Activated CD4-positive, alpha-beta T cell treated with anti-CD3 and anti-CD28 coated beads for 36 hours (primary cell): ENCODE results near the gene WASHC3. TPM values are rescaled to one million over a fixed set of nuclear protein-coding genes. Genes with fewer than 3 reads are reported as not detected.
"Not testable (repeated sequence)": the region's sequence is repeated elsewhere in the genome, so short reads cannot be mapped to it uniquely, and the experiment has no call there.

Source experiments
- ATAC-seq: fragments of 200-7000 bp; cut with Tn5 transposase; one replicate; pipeline ENCODE4 v1.10.0; 2021; ENCODE audit warnings: mild to moderate bottlenecking, moderate library complexity
- CTCF ChIA-PET: fragments of 350-600 bp; sonication (Branson Sonifier 250); formaldehyde crosslinking; loops from one replicate; lab custom pipeline; 2021; ENCODE audit warnings: antibody characterized with exemption; lab: Charles Lee
- POLR2A ChIA-PET: fragments of 350-600 bp; sonication (Branson Sonifier 250); formaldehyde crosslinking; loops from one replicate; lab custom pipeline; 2021; ENCODE audit warnings: antibody characterized with exemption, inconsistent platforms; lab: Charles Lee
- DNase-seq: peaks from one replicate; pipeline ENCODE4 v3.0.0-alpha.2; 2020
- H3K27ac Mint-ChIP-seq: one replicate; pipeline ENCODE4 v1.8.0; 2021; ENCODE audit warnings: mixed read lengths
- H3K27me3 Mint-ChIP-seq: one replicate; pipeline ENCODE4 v1.8.0; 2021; ENCODE audit warnings: mixed read lengths
- H3K36me3 Mint-ChIP-seq: one replicate; pipeline ENCODE4 v1.8.0; 2021; ENCODE audit warnings: low read depth, mixed read lengths
- H3K4me1 Mint-ChIP-seq: one replicate; pipeline ENCODE4 v1.8.0; 2021; ENCODE audit warnings: mixed read lengths
- H3K4me3 Mint-ChIP-seq: one replicate; pipeline ENCODE4 v1.8.0; 2021; ENCODE audit warnings: mild to moderate bottlenecking, moderate library complexity, mixed read lengths
- H3K9me3 Mint-ChIP-seq: one replicate; pipeline ENCODE4 v1.8.0; 2021; ENCODE audit warnings: low read depth, mixed read lengths
- intact Hi-C, 2 experiments: fragments of 100-400 bp; cut with DNase I in 1 of 2; cut with micrococcal nuclease in 1 of 2; formaldehyde crosslinking; loops; one replicate each; pipeline versions ENCODE4 v1.14.2 to v1.15.1; 2022 to 2024; cut with DNase I, micrococcal nuclease
- total RNA-seq, 2 experiments: library from RNA; stranded (reverse); gene quantifications; one replicate each; pipeline ENCODE4 v1.2.3, GENCODE V29; 2021

The WASHC3 gene, protein sequence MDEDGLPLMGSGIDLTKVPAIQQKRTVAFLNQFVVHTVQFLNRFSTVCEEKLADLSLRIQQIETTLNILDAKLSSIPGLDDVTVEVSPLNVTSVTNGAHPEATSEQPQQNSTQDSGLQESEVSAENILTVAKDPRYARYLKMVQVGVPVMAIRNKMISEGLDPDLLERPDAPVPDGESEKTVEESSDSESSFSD
- 10 to 100 TPM; 36.1 to 64.4 TPM for total RNA-seq

DNA sequence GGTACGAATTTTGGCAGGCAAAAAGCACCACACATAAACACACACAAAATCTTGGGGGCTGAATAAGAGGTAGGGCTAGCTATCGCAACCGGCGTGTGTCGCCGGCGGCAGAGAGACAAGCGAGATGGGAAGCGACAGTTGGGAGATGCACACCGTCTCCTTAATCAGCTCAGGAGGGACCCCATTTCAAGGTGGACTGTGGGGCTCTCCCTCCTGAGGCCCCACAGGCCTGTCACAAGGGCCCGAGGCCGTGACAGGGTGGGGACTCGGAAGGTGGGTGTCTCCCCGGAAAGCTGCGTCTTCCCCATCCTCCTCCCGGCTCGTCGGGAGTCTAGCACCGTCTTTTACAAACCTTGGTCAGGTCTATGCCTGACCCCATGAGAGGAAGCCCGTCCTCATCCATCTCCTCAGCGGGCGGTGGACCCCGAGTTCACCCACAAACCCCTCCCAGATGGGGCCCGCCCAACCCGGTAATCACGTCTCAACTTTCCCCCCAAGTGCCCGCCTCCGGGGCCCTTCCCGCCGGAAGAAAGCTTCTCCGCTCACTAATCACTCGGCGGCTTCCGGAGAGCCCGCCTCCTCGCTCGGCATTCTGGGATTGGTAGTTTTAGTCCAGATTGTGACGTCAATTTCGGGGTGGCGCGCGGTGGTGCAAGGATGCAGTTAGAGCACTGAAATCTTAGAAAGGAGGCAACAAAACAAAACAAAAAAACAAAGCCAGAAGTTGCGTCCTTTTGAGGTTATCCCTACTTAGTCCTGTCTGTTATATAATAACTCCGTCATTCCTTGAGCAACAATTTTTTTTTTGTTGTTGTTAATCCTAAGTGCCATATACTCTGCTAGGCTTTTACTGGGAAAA, at the start of gene WASHC3:
Gene WASHC3 (minus strand): TSS at position 432 of the 859 bp plus-strand sequence. CDS start 29 bp downstream, at position 403.
- ChIA-PET CTCF (interaction anchor here (0.7 to 1.4 kb wide), 2 partner anchors 18 to 50 kb away, joined by 3 read pairs; no protein-coding TSS in a partner anchor), POLR2A (interaction anchor here (1.3 kb wide), 1 partner anchor 58 kb away, joined by 4 read pairs; the partner anchor contains the start of genes NUP37 and PARPBP)
- H3K36me3 Mint-ChIP-seq, result peaks cover 21% of the 10 kb centered on the region
- peak within 1 kb of the TSS; percentile 99 for H3K27ac Mint-ChIP-seq
- peaks cover 29% of the 10 kb centered on the region for H3K4me1 Mint-ChIP-seq
- peak within 1 kb of the TSS; percentile 94 for H3K4me3 Mint-ChIP-seq
- intact Hi-C loops, result loop anchor here (1.0 to 5.0 kb wide), 8 partner anchors 59 to 1906 kb away; partner anchors contain the start of genes NUP37 (in 2 of the 2), PARPBP (in 2 of the 2), ARL1 (in 1 of the 2) and DRAM1 (in 1 of the 2)
- no peaks in the 10 kb centered on the region for H3K27me3 Mint-ChIP-seq
- peak; percentile 98 for DNase-seq
- peak; percentile 93 for ATAC-seq
- H3K9me3 Mint-ChIP-seq, result no peaks in the 10 kb centered on the region

DNA sequence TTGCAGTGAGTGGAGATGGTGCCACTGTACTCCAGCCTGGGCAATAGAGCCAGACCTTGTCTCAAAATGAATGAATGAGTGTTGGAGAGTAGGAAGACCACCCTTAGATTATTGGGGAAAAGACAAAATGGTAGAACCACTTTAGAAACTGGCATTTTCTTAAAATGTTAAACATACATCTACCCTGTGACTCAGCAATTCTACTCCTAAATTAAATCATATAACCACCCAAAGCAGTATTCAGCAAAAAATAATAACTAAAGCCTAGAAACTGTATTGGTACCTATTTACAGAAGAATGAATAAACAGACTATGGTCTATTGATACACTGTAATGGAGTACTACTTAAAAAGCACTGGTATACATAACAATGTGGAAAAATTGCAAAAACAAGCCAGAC, 49.0 kb upstream of the WASHC3 start:
- Mint-ChIP-seq H3K4me3 (no peak overlapping the region), H3K27ac (no peak overlapping the region), H3K36me3 (peaks cover 63% of the 10 kb centered on the region), H3K27me3 (no peaks in the 10 kb centered on the region), H3K9me3 (no peaks in the 10 kb centered on the region), H3K4me1 (peaks cover 2% of the 10 kb centered on the region)
- ChIA-PET CTCF (interaction anchor here (0.8 to 1.0 kb wide), 2 partner anchors 10 to 40 kb away, joined by 3 read pairs; no protein-coding TSS in a partner anchor), POLR2A (no interaction called here)
- intact Hi-C loops, result no loop called here
- DNase-seq, result no peak
- no peak for ATAC-seq

DNA sequence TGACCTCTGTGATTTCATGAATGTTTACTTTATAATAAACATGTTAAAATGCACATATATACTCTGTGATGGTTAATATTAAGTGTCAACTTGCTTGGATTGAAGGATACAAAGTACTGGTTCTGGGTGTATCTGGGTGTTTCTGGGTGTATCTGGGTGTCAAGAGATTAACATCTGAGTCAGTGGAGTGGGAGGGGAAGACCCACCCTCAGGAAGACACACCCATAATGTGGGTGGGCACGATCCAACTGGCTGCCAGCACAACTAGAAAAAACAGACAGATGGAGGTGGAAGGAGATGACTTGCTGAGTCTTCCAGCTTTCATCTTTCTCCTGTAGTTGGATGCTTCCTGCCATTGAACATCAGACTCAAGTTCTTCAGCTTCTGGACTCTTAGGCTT, 46.2 kb upstream of the WASHC3 start:
- Mint-ChIP-seq H3K36me3 (peaks cover 81% of the 10 kb centered on the region), H3K27me3 (no peaks in the 10 kb centered on the region), H3K4me1 (peaks cover 2% of the 10 kb centered on the region), H3K4me3 (no peak overlapping the region), H3K9me3 (no peaks in the 10 kb centered on the region), H3K27ac (no peak overlapping the region)
- ChIA-PET POLR2A (no interaction called here), CTCF (interaction anchor here (0.7 kb wide), 1 partner anchor 26 kb away, joined by 4 read pairs; no protein-coding TSS in a partner anchor)
- DNase-seq (no peak), ATAC-seq (no peak)
- intact Hi-C loops, result no loop called here

DNA sequence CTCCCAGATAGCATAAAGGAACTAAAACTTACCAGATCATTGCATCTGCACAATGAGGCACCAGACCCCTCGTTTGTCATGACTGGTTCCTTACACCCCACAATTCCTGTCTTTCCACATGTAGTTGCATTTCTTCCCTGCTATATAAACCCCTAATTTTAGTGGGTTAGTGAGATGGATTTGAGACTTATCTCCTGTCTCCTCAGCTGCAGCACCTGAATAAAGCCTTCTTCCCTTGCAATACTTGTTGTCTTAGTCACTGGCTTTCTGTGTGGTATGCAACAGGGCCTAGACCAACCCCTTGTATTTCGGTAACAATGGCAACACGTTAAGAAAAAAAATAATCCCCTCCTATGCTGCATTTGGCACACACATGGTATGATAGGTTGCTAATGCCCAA, 45.1 kb upstream of the WASHC3 start:
- peaks cover 2% of the 10 kb centered on the region for H3K4me1 Mint-ChIP-seq
- no peak overlapping the region for H3K4me3 Mint-ChIP-seq
- intact Hi-C loops, result no loop called here
- no peak overlapping the region for H3K27ac Mint-ChIP-seq
- ChIA-PET POLR2A (no interaction called here), CTCF (no interaction called here)
- DNase-seq (no peak), ATAC-seq (no peak)
- peaks cover 86% of the 10 kb centered on the region for H3K36me3 Mint-ChIP-seq
- H3K27me3 Mint-ChIP-seq, result no peaks in the 10 kb centered on the region
- no peaks in the 10 kb centered on the region for H3K9me3 Mint-ChIP-seq

DNA sequence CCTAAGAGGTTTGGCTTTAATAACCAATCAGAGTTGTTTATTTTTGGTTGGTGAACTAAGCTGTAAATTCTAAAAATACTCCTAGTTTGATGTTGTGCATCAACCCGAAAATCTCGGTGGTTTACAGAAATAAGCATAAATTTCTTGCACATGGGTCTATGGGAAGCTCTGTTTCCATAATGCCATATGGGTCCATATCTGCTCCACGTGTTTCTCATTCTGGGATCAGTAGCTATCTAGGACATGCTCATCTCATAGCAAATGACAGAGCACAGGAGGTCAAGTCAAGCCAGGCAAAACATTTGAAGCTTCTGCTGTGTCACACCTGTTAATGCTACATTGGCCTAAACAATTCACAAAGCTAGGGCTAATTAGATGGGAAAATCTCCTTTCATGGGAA, 35.1 kb upstream of the WASHC3 start:
- POLR2A ChIA-PET, result no interaction called here
- Mint-ChIP-seq H3K36me3 (peaks cover 20% of the 10 kb centered on the region), H3K4me1 (peaks cover 7% of the 10 kb centered on the region), H3K27me3 (no peaks in the 10 kb centered on the region), H3K27ac (no peak overlapping the region), H3K9me3 (no peaks in the 10 kb centered on the region), H3K4me3 (no peak overlapping the region)
- CTCF ChIA-PET, result interaction anchor here (1.5 kb wide), 1 partner anchor 13 kb away, joined by 3 read pairs; no protein-coding TSS in a partner anchor
- DNase-seq, result no peak
- no peak for ATAC-seq
- intact Hi-C loops, result loop anchor here in 1 of 2 experiments (10.0 kb wide), 2 partner anchors 388 to 668 kb away; partner anchors contain the start of gene IGF1

DNA sequence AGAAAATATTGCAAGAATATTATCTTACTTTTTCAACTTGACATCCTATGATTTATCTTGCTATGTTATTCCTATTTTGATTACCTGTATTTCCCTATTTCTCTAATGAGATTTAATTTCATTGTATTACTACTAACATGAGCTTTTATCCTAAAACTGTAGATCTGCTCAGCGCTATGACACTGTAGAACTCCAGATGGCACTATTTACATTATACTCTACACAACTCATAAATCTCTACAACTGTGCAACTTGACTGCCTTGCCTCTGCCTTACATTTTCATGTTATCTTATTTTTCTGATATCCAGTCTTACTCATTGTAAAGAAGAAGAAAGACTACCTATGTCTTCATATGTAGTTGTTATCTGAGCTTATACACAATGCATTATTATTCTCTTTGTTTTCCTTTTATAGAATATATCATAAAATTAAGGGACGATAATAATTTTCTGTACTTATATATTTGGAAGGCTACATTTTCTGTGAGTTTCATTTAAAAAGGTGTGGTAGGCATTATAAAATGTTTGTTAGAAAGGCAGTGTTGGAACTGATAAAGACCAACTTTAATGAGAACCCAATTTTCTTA, 34.0 kb upstream of the WASHC3 start:
- peaks cover 20% of the 10 kb centered on the region for H3K36me3 Mint-ChIP-seq
- no peaks in the 10 kb centered on the region for H3K9me3 Mint-ChIP-seq
- intact Hi-C loops, result loop anchor here in 1 of 2 experiments (10.0 kb wide), 2 partner anchors 389 to 669 kb away; partner anchors contain the start of gene IGF1
- H3K27me3 Mint-ChIP-seq, result no peaks in the 10 kb centered on the region
- H3K4me1 Mint-ChIP-seq, result peaks cover 7% of the 10 kb centered on the region
- H3K4me3 Mint-ChIP-seq, result no peak overlapping the region
- H3K27ac Mint-ChIP-seq, result no peak overlapping the region
- DNase-seq, result no peak
- ChIA-PET POLR2A (no interaction called here), CTCF (interaction anchor here (0.6 to 1.4 kb wide), 3 partner anchors 14 to 418 kb away, joined by 3 read pairs; no protein-coding TSS in a partner anchor)
- peak; percentile 64 for ATAC-seq

DNA sequence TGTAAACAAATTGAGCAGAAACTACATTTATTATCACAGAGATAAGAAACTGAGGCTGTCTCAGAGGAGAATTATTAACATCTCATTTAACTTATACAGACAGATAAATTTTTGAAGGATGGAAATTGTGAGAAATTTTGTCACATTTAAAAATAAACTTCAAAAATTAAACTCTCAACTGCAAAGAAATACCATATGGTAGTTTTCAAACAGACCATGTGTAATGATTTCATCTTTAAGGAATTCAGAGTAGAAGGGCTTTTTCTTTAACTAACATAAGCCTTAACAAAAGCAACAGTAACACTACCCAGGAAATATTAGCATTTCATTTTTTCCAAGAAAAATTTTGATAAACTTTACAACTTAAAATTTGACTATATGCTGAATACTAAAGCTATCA, 31.5 kb upstream of the WASHC3 start:
- intact Hi-C loops, result loop anchor here in 1 of 2 experiments (10.0 kb wide), 2 partner anchors 391 to 671 kb away; partner anchors contain the start of gene IGF1
- H3K36me3 Mint-ChIP-seq, result peaks cover 17% of the 10 kb centered on the region
- DNase-seq (no peak), ATAC-seq (no peak)
- CTCF ChIA-PET, result no interaction called here
- H3K27me3 Mint-ChIP-seq, result no peaks in the 10 kb centered on the region
- H3K4me3 Mint-ChIP-seq, result no peak overlapping the region
- peaks cover 7% of the 10 kb centered on the region for H3K4me1 Mint-ChIP-seq
- H3K27ac Mint-ChIP-seq, result no peak overlapping the region
- POLR2A ChIA-PET, result no interaction called here
- H3K9me3 Mint-ChIP-seq, result no peaks in the 10 kb centered on the region

DNA sequence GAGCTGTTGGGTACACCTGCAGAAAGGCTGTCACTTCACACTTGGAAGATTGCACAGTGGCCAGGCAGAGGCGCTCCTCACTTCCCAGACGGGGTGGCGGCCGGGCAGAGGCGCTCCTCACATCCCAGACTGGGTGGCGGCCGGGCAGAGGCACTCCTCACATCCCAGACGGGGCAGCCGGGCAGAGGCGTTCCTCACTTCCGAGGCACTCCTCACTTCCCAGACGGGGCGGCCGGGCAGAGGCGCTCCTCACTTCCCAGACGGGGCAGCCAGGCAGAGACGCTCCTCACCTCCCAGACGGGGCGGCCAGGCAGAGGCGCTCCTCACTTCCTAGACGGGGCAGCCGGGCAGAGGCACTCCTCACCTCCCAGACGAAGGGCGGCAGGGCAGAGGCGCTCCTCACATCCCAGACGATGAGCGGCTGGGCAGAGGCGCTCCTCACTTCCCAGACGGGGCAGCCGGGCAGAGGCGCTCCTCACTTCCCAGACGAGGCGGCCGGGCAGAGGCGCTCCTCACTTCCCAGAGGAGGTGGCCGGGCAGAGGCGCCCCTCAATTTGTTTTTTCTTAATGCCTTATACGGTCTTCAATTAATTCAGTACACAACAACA, 27.5 kb upstream of the WASHC3 start:
- ATAC-seq, H3K4me3 Mint-ChIP-seq, CTCF ChIA-PET, DNase-seq, H3K9me3 Mint-ChIP-seq, POLR2A ChIA-PET, H3K27ac Mint-ChIP-seq, H3K27me3 Mint-ChIP-seq, H3K4me1 Mint-ChIP-seq, intact Hi-C loops: not testable (repeated sequence)
- peaks cover 20% of the 10 kb centered on the region for H3K36me3 Mint-ChIP-seq

DNA sequence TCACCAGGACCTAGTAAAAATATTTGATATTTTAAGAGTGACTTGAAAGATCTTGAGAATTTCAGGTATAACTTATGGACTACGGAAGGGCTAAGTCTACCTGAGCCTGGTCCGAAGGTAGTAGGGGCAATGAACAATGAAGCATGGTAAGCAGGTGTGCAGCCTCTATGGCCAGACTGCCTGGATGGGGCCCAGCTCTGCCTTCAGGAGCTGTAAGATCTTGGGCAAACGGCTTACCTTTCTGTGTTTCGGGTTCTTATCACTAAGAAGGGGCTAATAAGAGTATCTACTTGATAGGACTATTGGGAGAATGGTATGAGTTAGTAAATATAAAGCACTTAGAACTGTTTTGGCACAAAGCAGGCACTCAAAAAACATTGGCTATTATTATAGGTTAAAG, 19.1 kb upstream of the WASHC3 start:
- ATAC-seq, result no peak
- H3K9me3 Mint-ChIP-seq, result no peaks in the 10 kb centered on the region
- no peaks in the 10 kb centered on the region for H3K27me3 Mint-ChIP-seq
- no peak overlapping the region for H3K27ac Mint-ChIP-seq
- POLR2A ChIA-PET, result no interaction called here
- peaks cover 42% of the 10 kb centered on the region for H3K36me3 Mint-ChIP-seq
- CTCF ChIA-PET, result no interaction called here
- H3K4me3 Mint-ChIP-seq, result no peak overlapping the region
- no peak for DNase-seq
- no peaks in the 10 kb centered on the region for H3K4me1 Mint-ChIP-seq
- intact Hi-C loops, result no loop called here

DNA sequence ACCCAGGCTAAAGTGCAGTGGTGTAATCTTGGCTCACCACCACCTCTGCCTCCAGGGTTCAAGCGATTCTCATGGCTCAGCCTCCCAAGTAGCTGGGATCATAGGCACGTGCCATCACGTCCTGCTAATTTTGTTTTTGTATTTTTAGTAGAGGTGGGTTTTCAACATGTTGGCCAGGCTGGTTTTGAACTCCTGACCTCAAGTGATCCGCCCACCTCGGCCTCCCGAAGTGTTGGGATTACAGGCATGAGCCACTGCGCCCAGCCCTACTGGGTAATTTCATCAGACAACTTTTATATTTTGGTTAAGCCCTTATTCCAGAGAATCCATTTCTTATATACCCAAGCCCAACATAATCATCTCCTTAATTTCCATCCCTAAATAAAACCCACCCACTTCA, 10.3 kb upstream of the WASHC3 start:
- H3K27ac Mint-ChIP-seq, DNase-seq, CTCF ChIA-PET, H3K4me1 Mint-ChIP-seq, intact Hi-C loops, POLR2A ChIA-PET, H3K27me3 Mint-ChIP-seq, H3K4me3 Mint-ChIP-seq, H3K9me3 Mint-ChIP-seq, ATAC-seq: not testable (repeated sequence)
- peaks cover 13% of the 10 kb centered on the region for H3K36me3 Mint-ChIP-seq

DNA sequence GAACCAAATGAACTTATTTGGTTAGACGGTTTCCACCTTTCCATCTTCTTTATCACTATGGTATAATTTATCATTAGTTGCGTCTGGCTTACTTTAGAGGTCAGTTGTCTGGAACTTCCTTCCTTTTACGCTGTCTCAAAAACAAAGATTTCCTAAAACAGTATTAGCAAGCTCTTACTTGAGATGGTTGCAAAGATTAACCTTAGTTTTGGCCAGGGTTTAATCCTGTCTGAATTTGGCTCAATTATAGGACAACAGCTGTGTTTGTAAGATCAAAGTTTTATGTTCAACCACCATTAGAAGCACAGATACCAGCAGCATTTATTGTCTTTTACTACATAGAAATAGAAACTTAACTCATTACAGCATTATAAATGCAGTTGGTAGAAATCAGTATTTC, 7.9 kb upstream of the WASHC3 start:
- H3K4me1 Mint-ChIP-seq, result no peaks in the 10 kb centered on the region
- no peaks in the 10 kb centered on the region for H3K9me3 Mint-ChIP-seq
- H3K36me3 Mint-ChIP-seq, result peaks cover under 1% of the 10 kb centered on the region
- ChIA-PET CTCF (interaction anchor here (1.3 kb wide), 1 partner anchor 9 kb away, joined by 4 read pairs; no protein-coding TSS in a partner anchor), POLR2A (no interaction called here)
- intact Hi-C loops, result no loop called here
- no peak overlapping the region for H3K4me3 Mint-ChIP-seq
- no peak overlapping the region for H3K27ac Mint-ChIP-seq
- no peaks in the 10 kb centered on the region for H3K27me3 Mint-ChIP-seq
- DNase-seq, result no peak
- ATAC-seq, result no peak
